K562 (cell line): ENCODE measurements around the gene ZNF467. TPM values are rescaled to one million over a fixed set of nuclear protein-coding genes. Genes with fewer than 3 reads are reported as not detected.
A peak's percentile ranks its signal among the peaks of the same experiment; 100 is the strongest.

ENCODE experiments used
- ATAC-seq: fragments of 200-7000 bp; cut with Tn5 transposase; 3 replicates; pipeline ENCODE4 v1.9.1; 2020; ENCODE audit warnings: moderate library complexity
- BruUV-seq: library from RNA; stranded (reverse); fragments of 400-500 nt; replicated peaks from 2 replicates; lab custom pipeline; 2021; lab: Mats Ljungman, UMichigan
- CTCF ChIA-PET: fragments of 300-600 bp; formaldehyde crosslinking; extraction: SDS; loops from one replicate; lab custom pipeline; 2021; ENCODE audit warnings: low intra/inter-chr PET ratio; lab: Yijun Ruan, JAX
- POLR2A ChIA-PET: fragments of 300-600, 350-650 bp; sonication (Branson Sonifier 250); formaldehyde crosslinking; extraction: SDS; loops from one replicate; lab custom pipeline; 2021; ENCODE audit warnings: antibody characterized with exemption, inconsistent platforms; lab: Yijun Ruan, JAX
- DNase-seq, 4 experiments: peaks; one replicate each; pipeline versions ENCODE4 v3.0.0 to v3.0.0-alpha.2; 2011 to 2018; ENCODE audit warnings: low spot score in 3 of 4, mixed read lengths in 3 of 4; ENCODE audit errors: extremely low read depth in 1 of 4
- FAIRE-seq: peaks from 2 replicates; lab custom pipeline; 2011; peaks lifted over from hg19 to GRCh38; lab: Jason Lieb, UNC
- H2AFZ ChIP-seq: 2 replicates; pipeline ENCODE4 v1.6.0; 2011; ENCODE audit warnings: low read depth, low read length, control low read depth, inconsistent platforms
- H3K27ac ChIP-seq: fragments of 200-600 bp; 3 replicates; pipeline ENCODE4 v1.8.0; 2011; ENCODE audit warnings: low read depth, mild to moderate bottlenecking, control low read depth, inconsistent platforms, low read length, moderate library complexity, mixed read lengths; ENCODE audit errors: extremely low read depth
- H3K27me3 ChIP-seq, 2 experiments: fragments of 300-600 bp in 1 of 2; 2 replicates in 1 of 2; 3 replicates in 1 of 2; pipeline versions ENCODE4 v1.6.0 to v1.8.0; 2011; ENCODE audit warnings: inconsistent platforms in 2 of 2, low read length in 2 of 2, mild to moderate bottlenecking in 1 of 2, mixed read lengths in 1 of 2, moderate library complexity in 1 of 2; ENCODE audit not compliant: control insufficient read depth in 2 of 2, insufficient read depth in 2 of 2
- H3K36me3 ChIP-seq: fragments of 300-600 bp; 3 replicates; pipeline ENCODE4 v1.8.0; 2011; ENCODE audit warnings: mild to moderate bottlenecking, low read length, inconsistent platforms; ENCODE audit not compliant: control insufficient read depth, insufficient read depth
- H3K4me1 ChIP-seq, 2 experiments: fragments of 200-600 bp in 1 of 2; replicated peaks in 1 of 2; 2 replicates in 1 of 2; 3 replicates in 1 of 2; pipeline versions ENCODE4 v1.5.1 to v1.8.0; 2011; ENCODE audit warnings: inconsistent platforms in 2 of 2, low read length in 2 of 2, mild to moderate bottlenecking in 1 of 2, mixed read lengths in 1 of 2, moderate library complexity in 1 of 2; ENCODE audit not compliant: control insufficient read depth in 2 of 2, insufficient read depth in 2 of 2
- H3K4me2 ChIP-seq: 2 replicates; pipeline ENCODE4 v1.6.1; 2011; ENCODE audit warnings: low read length, control low read depth, inconsistent platforms, mixed read lengths; ENCODE audit not compliant: insufficient read depth
- H3K4me3 ChIP-seq: fragments of 200-600 bp; sonication (generic), shearing (Covaris generic); 2 replicates; pipeline ENCODE4 v1.5.1; 2016; ENCODE audit warnings: control low read depth, inconsistent platforms
- H3K79me2 ChIP-seq: fragments of 200-600 bp; 3 replicates; pipeline ENCODE4 v1.8.0; 2011; ENCODE audit warnings: low read length, inconsistent platforms; ENCODE audit not compliant: control insufficient read depth, insufficient read depth
- H3K9ac ChIP-seq, 2 experiments: 2 replicates each; pipeline versions ENCODE4 v1.6.0 to v1.6.1; 2011; ENCODE audit warnings: low read depth in 2 of 2, low read length in 2 of 2, control low read depth in 1 of 2, inconsistent platforms in 1 of 2, mild to moderate bottlenecking in 1 of 2, mixed read lengths in 1 of 2; ENCODE audit not compliant: insufficient read depth in 1 of 2
- H3K9me1 ChIP-seq: one replicate; pipeline ENCODE4 v1.6.0; 2011; ENCODE audit warnings: inconsistent platforms, mild to moderate bottlenecking, low read length, moderate library complexity; ENCODE audit not compliant: control insufficient read depth, insufficient read depth
- H3K9me3 ChIP-seq: replicated peaks from 2 replicates; pipeline ENCODE4 v1.5.1; 2011; ENCODE audit warnings: low read depth, low read length, inconsistent platforms; ENCODE audit not compliant: control insufficient read depth, insufficient read depth
- H4K20me1 ChIP-seq: replicated peaks from 2 replicates; pipeline ENCODE4 v1.6.1; 2011; ENCODE audit warnings: low read length, inconsistent platforms, mixed read lengths; ENCODE audit not compliant: control insufficient read depth, insufficient read depth
- E2F8 ChIP-seq: fragments of 450-650 bp; IDR thresholded peaks from 2 replicates; pipeline ENCODE4 v1.7.1; 2018; ENCODE audit warnings: mild to moderate bottlenecking, low read depth; ENCODE audit not compliant: partially characterized antibody
- POLR2G ChIP-seq: fragments of 200-400 bp; formaldehyde crosslinking; IDR thresholded peaks from 2 replicates; pipeline ENCODE4 v1.6.1; 2017; ENCODE audit warnings: low read depth, mild to moderate bottlenecking, antibody characterized with exemption, low read length, moderate library complexity
- SRF ChIP-seq, 2 experiments: fragments of 250-450, 450-650 bp in 1 of 2; sonication (Bioruptor Pico) in 1 of 2; sonication (generic) in 1 of 2; formaldehyde crosslinking; IDR thresholded peaks; 2 replicates each; pipeline versions ENCODE4 v1.5.0 to v1.5.1; 2020 to 2022; ENCODE audit warnings: mild to moderate bottlenecking in 1 of 2, missing genetic modification reagents in 1 of 2
- ZBTB33 ChIP-seq: sonication (generic); formaldehyde crosslinking; IDR thresholded peaks from 2 replicates; pipeline ENCODE4 v1.8.1; 2023; ENCODE audit warnings: mild to moderate bottlenecking, missing genetic modification reagents
- ZNF263 ChIP-seq: sonication (generic); formaldehyde crosslinking; IDR thresholded peaks from 2 replicates; pipeline ENCODE4 v1.8.0; 2022; ENCODE audit warnings: mild to moderate bottlenecking, missing genetic modification reagents, borderline replicate concordance
- ZNF431 ChIP-seq: sonication (generic); formaldehyde crosslinking; IDR thresholded peaks from 2 replicates; pipeline ENCODE4 v1.8.0; 2022; ENCODE audit warnings: mild to moderate bottlenecking, missing genetic modification reagents
- WGBS: fragments of 100-300 bp; shearing (Covaris generic); methylation state at CpG from one replicate; pipeline ENCODE4 v1.1.6; 2016; ENCODE audit warnings: low coverage, mixed read lengths; ENCODE audit not compliant: insufficient coverage; ENCODE audit errors: missing lambda C conversion rate; 5-methylcytosine and 5-hydroxymethylcytosine counted together
- in situ Hi-C: fragments of 300-500 bp; cut with MboI; formaldehyde crosslinking; loops from 4 replicates; pipeline ENCODE4 v1.15.0; 2018; ENCODE audit warnings: inconsistent platforms, mixed read lengths
- intact Hi-C: fragments of 100-400 bp; cut with micrococcal nuclease; formaldehyde crosslinking; loops from 2 replicates; pipeline ENCODE4 v1.14.2; 2022
- polyA plus RNA-seq, 8 experiments: library from polyadenylated mRNA; depleted of rRNA in 4 of 8; stranded (reverse) in 5 of 8; unstranded in 3 of 8; fragments of >200 nt; fragmentation: Nextera tagmentation in 2 of 8; fragmentation: Illumina TruSeq in 1 of 8; extraction: Ambion mirVana in 2 of 8; extraction: Trizol in 1 of 8; gene quantifications; 2 replicates each; pipeline versions ENCODE4 v1.2.1 to v1.2.3, GENCODE V29; 2011 to 2014; ENCODE audit warnings: inconsistent platforms in 1 of 8, missing spikeins in 1 of 8
- total RNA-seq, 7 experiments: library from RNA; depleted of rRNA in 6 of 7; stranded (reverse); fragments of >200 nt in 6 of 7; fragmentation: Illumina TruSeq in 2 of 7; extraction: Trizol in 2 of 7; gene quantifications; 2 replicates each; pipeline versions ENCODE4 v1.2.1 to v1.2.3, GENCODE V29; 2011 to 2021; ENCODE audit warnings: low replicate concordance in 1 of 7

The ZNF467 gene
- total and polyA plus RNA-seq, 9 of the 15 experiments (the other 6 are each of a cell fraction or from before 2014, with no cell fraction given): 0.32 to 14.2 (median 1.7) TPM

GRCh38 chr7:149777551-149778326 lies 4.4 kb upstream of the ZNF467 start:
- intact Hi-C loops (no loop called here), in situ Hi-C loops (no loop called here)
- H3K4me2 ChIP-seq: no peak overlapping the region
- ChIA-PET CTCF (no interaction called here), POLR2A (interaction anchor here (0.8 to 1.7 kb wide), 2 partner anchors 9 to 137 kb away, joined by 3 to 5 read pairs; no protein-coding TSS in a partner anchor)
- peaks cover 0 to 82% of the 10 kb centered on the region in 2 experiments; a peak in 4 of 5 replicates for H3K4me1 ChIP-seq
- peaks cover 0 to 5% of the 10 kb centered on the region in 2 experiments; a peak in 3 of 5 replicates for H3K27me3 ChIP-seq
- BruUV-seq: no TSS peak
- FAIRE-seq (no peak), ATAC-seq (no peak), DNase-seq (no peak)
- TF ChIP-seq ZNF431 (no peak), ZBTB33 (CRISPR knock-in tag) (peak; percentile 84), SRF (CRISPR knock-in tag; IDR thresholded peaks at IDR 0.05) (no peak), ZNF263 (CRISPR knock-in tag) (peak; percentile 18; the same call in 1 of the 2 replicates), E2F8 (no peak), POLR2G (peak; percentile 46; the same call in 1 of the 2 replicates)
- peaks cover 14% of the 10 kb centered on the region for H4K20me1 ChIP-seq
- 45% methylated on average over 19 of the region's 19 CpGs for WGBS
- no peaks in the 10 kb centered on the region for H3K9me3 ChIP-seq
- H3K9me1 ChIP-seq: no peaks in the 10 kb centered on the region
- H3K36me3 ChIP-seq: no peaks in the 10 kb centered on the region
- H3K27ac ChIP-seq: no peak overlapping the region
- peak overlapping the region in 1 of 2 experiments; percentile 31; a peak in 2 of 4 replicates for H3K9ac ChIP-seq
- H3K4me3 ChIP-seq: no peak overlapping the region
- no peak overlapping the region for H2AFZ ChIP-seq
- no peaks in the 10 kb centered on the region for H3K79me2 ChIP-seq
